Ureter (tissue), 1 donor: ENCODE data around the gene PRKCD. TPM values are rescaled to one million over a fixed set of nuclear protein-coding genes. Genes with fewer than 3 reads are reported as not detected.

ENCODE experiments used
- DNase-seq: peaks from one replicate; pipeline ENCODE4 v3.0.0-alpha.2; 2020; ENCODE audit warnings: low spot score
- total RNA-seq: library from RNA; stranded (reverse); gene quantifications from one replicate; pipeline ENCODE4 v1.2.4, GENCODE V29; 2023
- donor health status: DM: yes; HTN: yes; CAD: no.

PRKCD gene
- total RNA-seq, 1 donor from 2014 or later, result 82.2 TPM

DNA sequence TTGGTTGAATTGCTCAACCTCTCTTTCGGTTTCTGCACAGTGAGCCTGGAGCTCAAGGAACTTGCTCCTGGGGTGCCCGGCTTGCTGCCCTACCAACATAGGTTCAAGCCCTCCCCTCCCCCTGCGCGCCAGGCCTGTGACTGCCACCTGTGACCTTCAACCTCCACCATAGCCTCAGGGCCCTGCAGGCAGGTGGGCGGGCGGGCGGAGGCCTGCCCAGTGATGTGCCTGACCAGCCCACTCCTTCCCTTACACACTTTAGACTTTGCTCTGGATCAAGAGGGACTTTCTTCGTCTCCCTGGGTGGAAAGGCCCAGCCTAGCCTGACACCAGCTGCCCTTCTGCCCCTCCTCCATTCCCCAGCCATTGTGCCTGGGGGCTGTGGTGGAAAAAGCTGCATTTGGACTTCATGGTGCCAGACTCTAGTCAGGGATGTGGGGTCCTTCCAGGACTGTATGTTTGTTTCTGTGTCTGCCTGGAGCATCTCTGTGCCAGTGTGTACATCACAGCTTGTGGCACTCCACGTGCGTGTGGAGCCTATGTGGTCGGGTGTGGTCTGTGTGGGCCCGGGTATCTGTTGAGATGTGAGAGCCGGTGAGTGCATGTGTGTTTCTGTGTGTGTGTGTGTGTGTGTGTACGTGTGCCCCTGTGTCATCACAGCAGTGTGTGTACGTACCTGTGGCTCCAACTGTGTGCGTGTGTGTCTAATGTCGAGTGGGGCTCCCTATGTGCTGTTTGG lies 9.5 kb downstream of the PRKCD start:
- DNase-seq, result no peak

DNA sequence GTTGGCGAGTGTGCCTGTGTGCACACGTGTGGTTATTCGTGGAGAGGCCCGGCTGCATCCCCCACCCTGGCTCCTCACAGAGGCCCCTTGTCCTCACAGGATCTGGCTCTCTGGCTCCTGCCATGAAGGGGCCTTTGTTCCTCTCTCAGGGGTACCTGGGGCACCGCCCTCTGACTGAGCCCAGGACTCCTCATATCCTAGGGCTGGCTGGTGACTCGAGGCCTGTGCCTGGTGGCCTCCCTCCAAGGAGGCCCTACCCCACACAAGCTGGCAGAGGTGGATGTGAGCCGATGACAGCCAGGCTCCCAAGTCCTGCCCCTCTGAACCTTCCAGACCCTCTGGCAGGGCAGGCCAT lies 10.0 kb downstream of the PRKCD start:
- DNase-seq, result no peak

DNA sequence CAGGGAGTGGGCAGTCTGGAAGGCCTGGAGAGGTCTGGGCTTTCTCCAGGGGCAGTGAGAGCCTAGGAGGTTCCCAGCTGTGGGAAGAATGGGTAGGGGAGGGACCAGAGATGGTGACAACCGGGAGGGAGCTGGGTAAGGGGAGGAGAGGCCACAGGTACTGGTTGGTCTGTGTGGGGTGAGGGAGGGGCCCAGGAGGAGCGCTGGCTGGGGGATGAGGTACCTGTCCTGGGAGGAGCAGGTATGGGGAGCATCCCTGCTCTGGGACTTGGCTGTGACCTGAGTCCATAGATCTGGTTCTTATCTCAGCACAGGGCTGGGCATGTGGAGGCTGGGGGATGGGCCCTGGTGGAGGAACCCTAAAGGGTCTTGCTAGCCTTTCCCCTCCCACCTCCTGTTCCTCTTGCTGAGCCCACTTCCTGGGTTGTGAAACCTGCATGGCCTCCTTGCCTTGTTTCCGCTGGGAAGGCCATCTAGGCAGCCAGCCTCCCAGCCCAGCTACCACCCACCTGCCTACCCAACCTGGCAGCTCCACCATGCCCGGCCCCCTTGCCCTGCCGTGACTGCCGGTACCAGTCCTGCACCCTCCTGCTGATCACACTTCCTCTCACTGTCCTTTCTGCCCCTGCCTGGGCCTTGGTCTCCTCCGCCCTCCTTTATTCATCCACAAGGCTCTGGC lies 11.0 kb downstream of the PRKCD start:
- DNase-seq, result no peak

DNA sequence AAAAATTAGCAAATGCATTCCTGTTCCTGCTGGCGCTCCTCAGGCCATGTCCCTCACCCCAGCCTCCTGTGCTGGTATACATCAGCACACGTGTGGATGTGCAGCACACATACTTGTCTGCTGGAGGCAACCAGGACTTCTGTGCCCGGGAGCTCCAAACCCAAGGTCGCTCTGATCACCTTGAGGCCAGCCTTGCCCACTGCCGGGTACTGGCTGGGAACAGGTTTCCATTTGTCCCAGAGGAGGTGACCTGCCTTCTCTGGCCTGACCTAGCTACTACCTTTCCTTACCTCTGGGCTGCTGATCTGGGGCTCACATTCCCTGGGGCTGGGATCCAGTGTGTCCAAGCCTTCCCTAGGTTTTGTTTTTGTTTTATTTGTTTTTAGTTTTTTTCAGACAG lies 12.1 kb downstream of the PRKCD start:
- DNase-seq, result no peak

DNA sequence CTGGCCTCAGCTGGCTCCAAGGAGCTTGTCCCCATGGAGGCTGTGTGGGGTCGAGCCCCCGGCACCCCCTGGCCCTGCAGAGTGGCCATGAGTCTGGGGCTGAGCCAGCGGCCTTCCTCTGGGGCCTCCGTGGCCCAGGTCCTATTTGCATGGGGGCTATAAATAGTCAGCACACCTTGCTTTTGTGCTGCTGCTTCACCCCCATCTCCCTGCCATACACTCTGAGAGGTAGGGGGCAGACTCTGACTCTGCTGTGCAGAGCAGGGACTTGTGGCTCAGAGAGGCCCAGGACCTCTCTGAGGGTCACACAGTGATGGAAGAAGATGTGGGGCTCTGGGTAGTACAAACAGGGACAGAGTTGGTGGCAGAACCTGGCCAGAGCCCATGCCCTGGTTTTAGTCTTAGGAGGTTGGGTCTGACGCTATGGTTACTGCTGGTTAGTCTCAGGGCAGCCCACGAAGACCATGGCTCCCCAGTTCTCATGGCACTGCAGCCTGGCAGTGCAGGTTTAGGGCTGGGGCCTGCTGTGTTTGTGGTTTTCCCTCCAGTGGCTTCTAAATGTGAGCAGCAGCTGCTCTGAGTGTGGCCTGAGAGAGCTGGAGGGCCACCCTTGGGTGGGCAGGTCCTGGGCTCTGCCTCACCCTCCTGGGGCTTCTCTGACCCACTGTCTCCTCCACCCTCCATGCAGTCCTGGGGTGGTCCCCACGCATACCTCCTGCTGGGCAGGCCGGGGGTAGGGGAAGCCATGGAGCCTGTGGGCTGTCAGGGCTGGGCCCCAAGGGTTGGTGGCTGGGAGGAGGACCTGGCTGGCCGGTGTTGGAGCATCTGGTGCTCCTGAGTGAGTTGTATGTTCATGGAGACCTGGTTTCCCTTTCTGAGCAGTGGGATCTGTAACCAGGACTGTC lies 13.6 kb downstream of the PRKCD start:
- no peak for DNase-seq

DNA sequence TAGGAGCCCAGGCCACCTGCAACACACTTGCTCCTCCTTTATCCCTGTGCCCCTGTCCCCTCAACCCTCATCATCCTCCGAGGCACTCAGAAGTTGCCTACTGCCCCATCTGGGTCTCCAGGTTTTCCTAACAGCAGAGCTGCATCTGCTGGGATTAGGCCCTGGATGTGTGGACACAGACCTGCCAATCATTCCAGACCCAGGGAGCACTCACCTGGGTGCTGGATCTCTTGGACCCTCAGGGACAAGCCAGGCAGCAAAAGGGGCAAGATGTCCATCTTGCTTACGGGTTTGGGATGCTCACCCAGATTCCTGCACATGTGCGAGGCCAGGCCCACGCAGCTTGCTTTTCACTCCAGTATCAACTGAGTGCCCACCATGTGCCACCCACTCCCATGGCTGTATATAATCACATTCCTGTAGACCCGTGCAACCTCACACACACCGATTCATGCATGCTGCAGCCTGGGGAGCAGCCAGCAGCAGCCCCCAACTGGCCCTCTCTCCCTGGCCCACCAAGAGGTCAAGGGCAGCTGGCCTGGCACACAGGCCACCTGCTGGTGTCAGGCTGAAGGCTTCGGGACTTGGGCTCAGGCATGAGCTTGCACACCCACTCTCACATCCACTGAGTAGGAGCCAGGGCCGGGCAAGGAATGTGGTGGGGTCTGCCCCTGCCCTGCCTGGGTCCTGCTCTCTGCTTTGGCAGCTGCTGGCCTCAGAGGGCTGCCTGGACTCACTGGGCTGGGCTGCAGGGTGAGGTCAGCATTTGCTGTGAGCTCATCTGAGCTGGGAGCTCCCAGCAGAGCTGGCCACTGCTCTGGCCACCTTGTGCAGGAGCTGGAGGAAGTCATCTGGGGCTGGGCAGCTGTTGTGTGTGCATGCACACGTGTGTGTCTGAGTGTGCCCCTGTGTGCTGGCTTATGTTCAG lies 14.9 kb downstream of the PRKCD start:
- no peak for DNase-seq

DNA sequence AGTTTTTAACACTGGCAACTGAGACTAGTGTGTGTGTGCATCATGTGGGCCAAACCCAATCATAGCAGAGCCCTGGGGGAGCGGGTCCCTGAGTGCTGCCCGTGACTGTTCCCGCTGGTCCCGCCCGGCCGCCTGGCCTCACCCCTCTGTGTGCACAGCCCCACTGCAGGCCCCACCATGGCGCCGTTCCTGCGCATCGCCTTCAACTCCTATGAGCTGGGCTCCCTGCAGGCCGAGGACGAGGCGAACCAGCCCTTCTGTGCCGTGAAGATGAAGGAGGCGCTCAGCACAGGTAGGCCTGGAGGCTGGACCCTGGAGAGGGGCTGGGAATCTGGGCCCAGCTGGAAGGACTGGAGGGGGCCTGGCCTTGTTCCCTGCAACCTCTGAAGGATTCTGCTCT lies 17.2 kb downstream of the PRKCD start:
- DNase-seq, result no peak

DNA sequence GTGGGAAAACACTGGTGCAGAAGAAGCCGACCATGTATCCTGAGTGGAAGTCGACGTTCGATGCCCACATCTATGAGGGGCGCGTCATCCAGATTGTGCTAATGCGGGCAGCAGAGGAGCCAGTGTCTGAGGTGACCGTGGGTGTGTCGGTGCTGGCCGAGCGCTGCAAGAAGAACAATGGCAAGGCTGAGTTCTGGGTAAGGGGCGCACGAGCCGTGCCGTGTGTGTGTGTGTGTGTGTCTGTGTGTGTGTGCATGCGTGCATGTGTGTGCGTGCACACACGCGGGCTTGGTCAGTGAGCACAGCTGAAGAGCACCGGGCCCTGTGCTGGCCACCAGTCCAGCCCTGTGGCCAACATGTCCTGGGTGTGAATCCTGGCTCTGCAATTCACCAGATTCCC lies 18.6 kb downstream of the PRKCD start:
- DNase-seq, result no peak

DNA sequence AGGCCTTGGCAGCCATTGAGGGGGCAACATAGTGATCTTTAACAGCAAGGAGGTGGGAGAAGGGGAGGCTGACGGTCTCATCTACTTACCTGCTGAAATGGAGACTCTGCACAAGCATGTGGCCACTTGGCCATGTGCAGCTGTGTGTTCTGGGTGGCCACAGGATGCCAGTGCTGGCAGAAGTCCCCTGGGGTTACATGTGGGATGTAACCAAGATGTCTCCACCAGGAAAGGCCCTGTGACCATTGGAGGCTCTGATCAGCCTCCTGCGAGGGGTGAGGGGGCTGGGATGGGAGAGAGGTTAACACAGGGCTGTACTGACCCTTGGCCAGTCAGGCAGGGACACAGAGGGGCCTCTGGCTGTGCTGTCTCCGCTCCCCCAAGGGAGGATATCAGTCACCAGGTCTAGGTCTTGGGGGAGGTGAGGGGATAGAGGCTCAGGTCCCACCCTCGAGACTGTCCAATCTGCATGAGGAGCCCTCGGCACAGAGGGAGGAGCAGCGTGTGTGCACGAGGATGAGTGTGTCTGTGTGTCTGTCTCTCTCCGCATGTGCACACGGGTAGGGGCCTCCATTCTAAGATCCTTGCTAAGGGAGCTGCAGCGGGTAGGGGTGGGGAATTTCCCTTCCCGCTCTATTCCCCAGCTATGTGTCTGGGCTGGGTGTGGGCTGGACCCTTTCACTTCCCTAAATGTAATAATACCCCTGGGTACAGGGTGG lies 19.5 kb downstream of the PRKCD start:
- no peak for DNase-seq

DNA sequence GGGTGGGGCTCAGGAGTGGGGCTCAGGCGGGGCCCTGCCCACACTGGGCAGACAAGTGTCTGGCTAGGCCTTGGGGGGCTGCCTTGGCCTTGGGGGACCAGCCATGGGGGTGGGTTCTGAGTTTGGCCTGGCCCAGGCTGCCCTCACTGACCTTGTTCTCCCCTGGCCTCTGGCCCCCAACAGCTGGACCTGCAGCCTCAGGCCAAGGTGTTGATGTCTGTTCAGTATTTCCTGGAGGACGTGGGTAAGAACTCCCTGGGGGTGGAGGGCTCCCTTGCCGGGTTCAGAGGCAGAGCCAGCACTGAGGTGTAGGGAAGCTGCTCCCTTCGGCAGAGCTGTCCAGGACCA lies 20.0 kb downstream of the PRKCD start:
- no peak for DNase-seq

DNA sequence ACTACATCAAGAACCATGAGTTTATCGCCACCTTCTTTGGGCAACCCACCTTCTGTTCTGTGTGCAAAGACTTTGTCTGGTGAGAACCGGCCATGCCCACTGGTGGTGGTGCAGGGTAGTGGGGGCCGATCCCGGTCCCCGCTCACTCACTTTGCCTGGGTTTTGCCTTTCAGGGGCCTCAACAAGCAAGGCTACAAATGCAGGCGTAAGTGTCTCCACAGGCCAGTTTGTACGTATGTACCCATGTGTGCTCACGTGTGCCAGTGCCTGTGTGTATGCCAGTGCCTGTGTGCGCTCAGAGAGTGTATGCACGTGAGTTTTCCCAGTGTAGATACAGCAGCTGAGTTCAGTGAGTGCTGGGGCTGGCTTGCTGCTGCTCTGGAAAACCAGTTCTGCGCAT lies 20.5 kb downstream of the PRKCD start:
- no peak for DNase-seq

DNA sequence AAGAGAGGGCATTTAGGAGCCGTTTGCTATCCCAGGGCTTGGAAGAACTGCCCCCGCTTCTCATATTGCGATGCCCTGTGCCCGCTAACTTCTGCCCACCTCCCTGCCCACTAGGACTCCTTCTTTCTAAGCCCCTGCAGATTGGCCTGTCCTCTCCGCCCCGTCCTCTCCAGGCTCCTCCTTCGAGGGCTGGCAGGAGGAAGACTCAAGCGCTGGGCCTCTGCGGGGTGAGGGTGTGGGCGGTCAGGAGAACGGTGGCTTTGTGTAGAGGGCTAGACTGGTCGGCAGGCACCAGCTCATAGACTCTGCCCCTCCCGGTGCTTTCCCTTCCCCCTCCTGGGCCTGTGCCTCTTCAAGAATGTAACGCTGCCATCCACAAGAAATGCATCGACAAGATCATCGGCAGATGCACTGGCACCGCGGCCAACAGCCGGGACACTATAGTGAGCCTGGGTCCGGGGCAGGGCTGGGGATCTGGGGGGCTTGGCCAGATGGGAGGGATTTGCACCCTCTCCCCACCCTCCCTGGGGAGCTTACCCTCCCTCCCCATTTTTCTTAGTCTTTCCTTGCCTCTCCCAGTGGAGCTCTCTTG lies 21.9 kb downstream of the PRKCD start:
- no peak for DNase-seq

DNA sequence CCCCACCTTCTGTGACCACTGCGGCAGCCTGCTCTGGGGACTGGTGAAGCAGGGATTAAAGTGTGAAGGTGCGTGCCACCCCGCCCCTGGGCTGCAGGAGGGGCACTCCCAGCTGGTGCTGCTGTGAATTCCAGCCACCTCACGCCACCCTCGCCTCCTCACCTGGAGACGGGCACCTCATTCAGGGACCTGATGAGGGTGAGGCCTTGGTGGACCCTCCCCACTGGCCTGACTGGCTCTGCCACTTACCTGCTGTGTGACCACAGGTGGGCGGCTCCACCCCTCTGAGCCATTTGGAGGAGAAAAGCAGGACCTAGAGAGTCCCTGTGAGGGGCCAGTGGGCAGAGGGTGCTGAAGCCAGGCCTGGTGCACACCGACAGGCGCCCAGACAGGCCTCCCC lies 22.5 kb downstream of the PRKCD start:
- DNase-seq, result no peak

DNA sequence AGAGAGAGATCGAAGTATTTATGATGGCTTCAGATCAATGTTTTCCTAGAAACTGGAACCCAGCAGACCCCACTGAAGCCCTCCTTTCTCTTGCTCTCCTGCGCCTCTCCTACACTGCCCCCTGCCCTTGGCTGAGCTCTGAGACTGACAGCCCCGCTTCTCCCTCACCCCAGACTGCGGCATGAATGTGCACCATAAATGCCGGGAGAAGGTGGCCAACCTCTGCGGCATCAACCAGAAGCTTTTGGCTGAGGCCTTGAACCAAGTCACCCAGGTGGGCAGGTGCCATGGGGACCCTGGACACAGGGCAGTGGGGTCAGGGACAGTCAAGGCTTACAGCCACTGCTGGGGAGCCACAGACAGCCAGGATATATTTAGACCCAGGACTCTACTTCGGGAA lies 23.7 kb downstream of the PRKCD start:
- DNase-seq, result no peak

DNA sequence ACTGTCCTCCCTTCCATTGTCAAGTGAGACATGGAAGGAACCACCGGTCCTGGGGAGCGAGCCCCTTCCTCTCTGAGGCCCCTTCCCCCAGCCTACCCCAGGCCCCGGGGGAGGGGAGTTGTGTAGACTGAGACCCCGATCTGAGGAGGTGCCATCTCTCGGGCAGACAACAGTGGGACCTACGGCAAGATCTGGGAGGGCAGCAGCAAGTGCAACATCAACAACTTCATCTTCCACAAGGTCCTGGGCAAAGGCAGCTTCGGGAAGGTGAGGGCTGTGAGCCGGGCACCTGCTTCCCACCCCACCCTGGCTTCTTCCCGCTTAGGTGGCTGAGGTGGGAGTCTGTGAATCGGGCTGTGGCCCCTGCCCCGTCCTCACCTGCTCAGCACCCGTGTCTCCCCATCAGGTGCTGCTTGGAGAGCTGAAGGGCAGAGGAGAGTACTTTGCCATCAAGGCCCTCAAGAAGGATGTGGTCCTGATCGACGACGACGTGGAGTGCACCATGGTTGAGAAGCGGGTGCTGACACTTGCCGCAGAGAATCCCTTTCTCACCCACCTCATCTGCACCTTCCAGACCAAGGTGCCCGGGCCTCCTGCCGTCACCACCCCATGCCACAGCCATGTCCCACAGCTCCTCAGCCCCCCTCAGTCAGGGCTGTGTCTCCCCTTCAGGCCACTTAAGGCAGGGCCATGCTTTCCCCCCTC lies 24.9 kb downstream of the PRKCD start:
- DNase-seq, result no peak

DNA sequence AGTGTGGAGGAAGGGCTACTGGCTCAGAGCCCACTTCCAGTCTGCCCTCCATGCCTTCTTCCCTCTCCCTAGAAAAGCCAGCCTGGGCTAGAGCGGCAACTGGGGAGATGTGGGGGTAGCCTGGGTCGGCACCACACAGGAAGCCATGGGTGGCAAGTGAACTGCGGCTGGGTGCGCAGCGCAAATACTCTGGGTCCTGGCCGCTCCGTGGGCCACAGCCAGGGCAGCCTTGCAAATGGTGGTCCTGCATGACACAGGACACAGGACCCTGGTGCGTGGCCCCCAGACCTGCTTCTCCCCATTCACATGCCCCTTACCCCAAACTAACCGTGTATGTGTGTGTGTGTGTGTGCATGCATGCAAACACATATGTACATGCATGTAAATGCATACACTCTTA lies 25.7 kb downstream of the PRKCD start:
- DNase-seq, result no peak

DNA sequence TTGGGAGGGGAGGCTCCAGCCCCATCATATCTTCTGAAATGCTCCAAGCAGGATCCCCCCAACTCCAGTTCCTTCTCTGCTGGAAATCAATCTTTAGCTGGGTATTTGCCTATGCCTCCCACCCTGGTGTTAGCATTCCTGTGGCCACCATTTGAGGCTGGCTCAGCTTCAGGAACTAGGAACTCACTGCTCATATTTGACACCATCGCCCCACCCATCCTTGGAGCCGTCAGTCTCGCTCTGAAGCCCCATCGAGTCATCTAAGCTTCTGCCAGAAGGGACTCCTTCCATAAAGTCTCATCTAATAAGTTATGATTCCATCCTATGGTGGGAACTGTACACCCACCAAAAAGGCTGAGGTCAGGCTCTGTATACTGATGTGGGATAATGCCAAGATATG lies 26.4 kb downstream of the PRKCD start:
- DNase-seq, result no peak

DNA sequence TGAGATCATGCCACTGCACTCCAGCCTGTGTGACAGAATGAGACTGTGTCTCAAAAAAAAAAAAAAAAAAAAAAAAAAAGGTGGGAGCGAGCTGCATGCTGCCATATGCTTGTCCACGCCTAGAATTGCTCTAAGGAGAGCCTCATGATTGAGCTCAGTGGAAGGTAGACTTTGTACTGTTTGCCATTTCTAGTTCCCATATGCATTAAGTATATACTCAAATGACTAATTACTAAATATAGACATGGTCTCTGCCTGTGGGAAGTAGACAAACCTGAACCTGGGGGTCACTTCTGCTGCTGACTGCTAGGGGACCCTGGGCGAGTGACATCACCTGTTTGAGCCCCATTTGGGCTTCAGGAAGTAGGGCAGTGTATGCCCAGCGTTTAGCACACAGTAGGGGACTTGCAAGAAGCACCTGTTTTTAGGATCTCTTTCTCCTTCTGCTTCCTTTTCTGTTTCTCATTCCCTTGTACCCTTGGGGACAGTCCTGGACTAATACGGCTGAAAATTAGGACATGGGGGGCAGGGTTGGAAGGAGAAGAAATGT lies 27.2 kb downstream of the PRKCD start:
- no peak for DNase-seq

DNA sequence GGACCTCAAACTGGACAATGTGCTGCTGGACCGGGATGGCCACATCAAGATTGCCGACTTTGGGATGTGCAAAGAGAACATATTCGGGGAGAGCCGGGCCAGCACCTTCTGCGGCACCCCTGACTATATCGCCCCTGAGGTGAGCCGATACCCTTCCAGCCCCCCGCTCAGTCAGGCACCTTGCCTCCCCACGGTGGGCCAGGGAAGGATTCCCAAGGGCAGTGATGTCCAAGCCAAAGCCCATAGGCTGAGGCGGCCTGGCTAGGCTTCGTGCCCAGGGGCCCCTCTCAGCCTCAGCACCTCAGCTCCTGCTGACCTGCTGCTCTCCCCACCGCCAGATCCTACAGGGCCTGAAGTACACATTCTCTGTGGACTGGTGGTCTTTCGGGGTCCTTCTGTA lies 27.7 kb downstream of the PRKCD start:
- no peak for DNase-seq

DNA sequence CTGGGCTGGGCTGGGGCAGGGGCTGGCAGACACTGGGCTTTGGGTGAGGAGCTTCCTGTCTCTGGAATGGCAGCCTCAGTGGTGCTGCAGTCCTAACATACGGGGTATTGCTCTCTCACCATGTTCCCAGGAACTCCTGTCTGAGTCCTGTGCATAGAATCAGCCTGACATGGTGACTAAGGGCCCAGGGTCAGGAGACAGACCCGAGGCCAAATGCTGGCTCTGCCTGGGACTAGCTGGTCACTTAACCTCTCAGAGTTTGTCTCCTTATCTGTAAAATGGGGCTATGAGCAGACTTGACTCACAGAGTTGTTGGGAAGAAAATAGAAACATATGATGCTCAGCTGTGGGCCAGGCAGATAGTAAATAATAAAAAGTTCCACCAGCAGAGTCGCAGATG lies 28.3 kb downstream of the PRKCD start:
- DNase-seq, result no peak
